Naive B cell (primary cell): ENCODE measurements around the gene TF. TPM values are rescaled to one million over a fixed set of nuclear protein-coding genes. Genes with fewer than 3 reads are reported as not detected.
"Not testable (repeated sequence)": the region's sequence is repeated elsewhere in the genome, so short reads cannot be mapped to it uniquely, and the experiment has no call there.

Source experiments
- ATAC-seq, 2 donors: fragments of 150-1000 bp; cut with Tn5 transposase; 2 replicates each; pipeline ENCODE4 v1.10.0; 2021; ENCODE audit warnings: low read depth in 2 of 2, mild to moderate bottlenecking in 2 of 2, moderate library complexity in 2 of 2
- DNase-seq: peaks from one replicate; pipeline ENCODE4 v3.0.0; 2022
- H3K27ac Mint-ChIP-seq, 6 donors: one replicate each; pipeline ENCODE4 v1.8.0; 2020 to 2022; ENCODE audit warnings: mild to moderate bottlenecking in 6 of 6, mixed read lengths in 6 of 6, moderate library complexity in 5 of 6, inconsistent platforms in 2 of 6
- H3K27me3 Mint-ChIP-seq, 3 donors: one replicate each; pipeline ENCODE4 v1.8.0; 2021 to 2022; ENCODE audit warnings: mixed read lengths in 3 of 3, mild to moderate bottlenecking in 1 of 3
- H3K36me3 Mint-ChIP-seq, 2 donors: one replicate each; pipeline ENCODE4 v1.8.0; 2020 to 2022; ENCODE audit warnings: mixed read lengths in 2 of 2, inconsistent platforms in 1 of 2, mild to moderate bottlenecking in 1 of 2
- H3K4me1 Mint-ChIP-seq, 3 donors: one replicate each; pipeline ENCODE4 v1.8.0; 2020 to 2022; ENCODE audit warnings: mixed read lengths in 3 of 3, inconsistent platforms in 1 of 3, mild to moderate bottlenecking in 1 of 3, moderate library complexity in 1 of 3
- H3K4me3 Mint-ChIP-seq, 8 donors: one replicate each; pipeline ENCODE4 v1.8.0; 2020 to 2022; ENCODE audit warnings: mild to moderate bottlenecking in 8 of 8, mixed read lengths in 8 of 8, moderate library complexity in 8 of 8, inconsistent platforms in 2 of 8
- H3K9me3 Mint-ChIP-seq, 7 donors: one replicate each; pipeline ENCODE4 v1.8.0; 2020 to 2022; ENCODE audit warnings: mixed read lengths in 7 of 7, mild to moderate bottlenecking in 5 of 7, inconsistent platforms in 2 of 7, moderate library complexity in 1 of 7
- polyA plus RNA-seq, 6 donors: library from polyadenylated mRNA; unstranded; fragments of 300-500 nt; fragmentation: Illumina TruSeq; gene quantifications; one replicate each; pipeline ENCODE4 v1.2.3, GENCODE V29; 2021; ENCODE audit warnings: low read depth in 6 of 6

The TF gene
- polyA plus RNA-seq, 6 donors from 2014 or later: 0.24 to 0.29 TPM; not detected in 4

- Mint-ChIP-seq H3K36me3 (no peaks in the 10 kb centered on the region), H3K9me3 (no peaks in the 10 kb centered on the region), H3K27ac (no peak overlapping the region), H3K4me3 (no peak overlapping the region), H3K4me1 (no peaks in the 10 kb centered on the region), H3K27me3 (peaks cover 20 to 39% (median 31%) of the 10 kb centered on the region in 3 donors)
- DNase-seq (no peak), ATAC-seq (no peak)
Observed at GRCh38 chr3:133762539-133762938, 16.3 kb downstream of the TF start.

GRCh38 chr3:133763797-133764683 is 17.8 kb downstream of the TF start:
- H3K4me1 Mint-ChIP-seq: no peaks in the 10 kb centered on the region
- no peaks in the 10 kb centered on the region for H3K9me3 Mint-ChIP-seq
- peaks cover 10 to 29% (median 22%) of the 10 kb centered on the region in 3 donors for H3K27me3 Mint-ChIP-seq
- DNase-seq (no peak), ATAC-seq (no peak)
- no peaks in the 10 kb centered on the region for H3K36me3 Mint-ChIP-seq
- H3K4me3 Mint-ChIP-seq: no peak overlapping the region
- no peak overlapping the region for H3K27ac Mint-ChIP-seq

- H3K4me1 Mint-ChIP-seq: no peaks in the 10 kb centered on the region
- H3K27ac Mint-ChIP-seq: no peak overlapping the region
- H3K27me3 Mint-ChIP-seq: peaks cover 9 to 26% (median 22%) of the 10 kb centered on the region in 3 donors
- DNase-seq (no peak), ATAC-seq (no peak)
- H3K9me3 Mint-ChIP-seq: no peaks in the 10 kb centered on the region
- H3K4me3 Mint-ChIP-seq: no peak overlapping the region
- H3K36me3 Mint-ChIP-seq: no peaks in the 10 kb centered on the region
Observed at GRCh38 chr3:133765256-133765655, 19.1 kb downstream of the TF start.

GRCh38 chr3:133767607-133768006 is 21.4 kb downstream of the TF start:
- Mint-ChIP-seq H3K27ac (no peak overlapping the region), H3K9me3 (no peaks in the 10 kb centered on the region), H3K4me1 (no peaks in the 10 kb centered on the region), H3K4me3 (no peak overlapping the region), H3K27me3 (peaks cover 19 to 37% (median 20%) of the 10 kb centered on the region in 3 donors), H3K36me3 (no peaks in the 10 kb centered on the region)
- no peak for DNase-seq
- ATAC-seq: no peak

GRCh38 chr3:133769536-133769935 is 23.3 kb downstream of the TF start:
- ATAC-seq (no peak), DNase-seq (no peak)
- H3K27me3 Mint-ChIP-seq: peaks cover 22 to 36% (median 25%) of the 10 kb centered on the region in 3 donors
- no peak overlapping the region for H3K4me3 Mint-ChIP-seq
- no peaks in the 10 kb centered on the region for H3K36me3 Mint-ChIP-seq
- H3K27ac Mint-ChIP-seq: no peak overlapping the region
- no peaks in the 10 kb centered on the region for H3K9me3 Mint-ChIP-seq
- no peaks in the 10 kb centered on the region for H3K4me1 Mint-ChIP-seq

GRCh38 chr3:133773732-133774131 is 27.5 kb downstream of the TF start:
- H3K27ac Mint-ChIP-seq: peak overlapping the region in 1 of 6 donors; percentile 79
- H3K27me3 Mint-ChIP-seq: peaks cover 25 to 42% (median 29%) of the 10 kb centered on the region in 3 donors
- H3K9me3 Mint-ChIP-seq: no peaks in the 10 kb centered on the region
- no peaks in the 10 kb centered on the region for H3K36me3 Mint-ChIP-seq
- H3K4me3 Mint-ChIP-seq: no peak overlapping the region
- ATAC-seq (no peak), DNase-seq (no peak)
- H3K4me1 Mint-ChIP-seq: no peaks in the 10 kb centered on the region

GRCh38 chr3:133775309-133775708 is 29.1 kb downstream of the TF start:
- Mint-ChIP-seq H3K27ac (no peak overlapping the region), H3K9me3 (no peaks in the 10 kb centered on the region), H3K36me3 (no peaks in the 10 kb centered on the region), H3K4me3 (no peak overlapping the region), H3K27me3 (peaks cover 35 to 58% (median 39%) of the 10 kb centered on the region in 3 donors), H3K4me1 (no peaks in the 10 kb centered on the region)
- no peak for ATAC-seq
- no peak for DNase-seq

GRCh38 chr3:133775835-133776234 is 29.6 kb downstream of the TF start:
- Mint-ChIP-seq H3K9me3 (no peaks in the 10 kb centered on the region), H3K27ac (no peak overlapping the region), H3K36me3 (no peaks in the 10 kb centered on the region), H3K27me3 (peaks cover 35 to 59% (median 39%) of the 10 kb centered on the region in 3 donors), H3K4me3 (no peak overlapping the region), H3K4me1 (no peaks in the 10 kb centered on the region)
- ATAC-seq: no peak
- no peak for DNase-seq

- Mint-ChIP-seq H3K4me1 (no peaks in the 10 kb centered on the region), H3K36me3 (no peaks in the 10 kb centered on the region), H3K27me3 (peaks cover 35 to 55% (median 41%) of the 10 kb centered on the region in 3 donors), H3K4me3 (no peak overlapping the region), H3K27ac (no peak overlapping the region), H3K9me3 (no peaks in the 10 kb centered on the region)
- DNase-seq (no peak), ATAC-seq (no peak)
Observed at GRCh38 chr3:133776794-133777438, 30.7 kb downstream of the TF start.

- peak overlapping the region in 1 of 6 donors; percentile 72 for H3K27ac Mint-ChIP-seq
- ATAC-seq: no peak
- DNase-seq: no peak
- H3K36me3 Mint-ChIP-seq: no peaks in the 10 kb centered on the region
- H3K4me3 Mint-ChIP-seq: no peak overlapping the region
- H3K27me3 Mint-ChIP-seq: peaks cover 41 to 55% (median 44%) of the 10 kb centered on the region in 3 donors
- peaks cover 0 to 4% (median 0%) of the 10 kb centered on the region in 7 donors for H3K9me3 Mint-ChIP-seq
- no peaks in the 10 kb centered on the region for H3K4me1 Mint-ChIP-seq
Observed at GRCh38 chr3:133777807-133778568, 31.8 kb downstream of the TF start.

GRCh38 chr3:133779626-133780203 is 33.5 kb downstream of the TF start:
- Mint-ChIP-seq H3K27ac (no peak overlapping the region), H3K9me3 (peaks cover 0 to 6% (median 2%) of the 10 kb centered on the region in 7 donors), H3K4me1 (no peaks in the 10 kb centered on the region), H3K36me3 (no peaks in the 10 kb centered on the region), H3K27me3 (peaks cover 37 to 41% (median 38%) of the 10 kb centered on the region in 3 donors), H3K4me3 (no peak overlapping the region)
- no peak for ATAC-seq
- DNase-seq: no peak

GRCh38 chr3:133780756-133781155 is 34.6 kb downstream of the TF start:
- H3K9me3 Mint-ChIP-seq, H3K4me3 Mint-ChIP-seq, H3K36me3 Mint-ChIP-seq, DNase-seq, H3K4me1 Mint-ChIP-seq, ATAC-seq, H3K27ac Mint-ChIP-seq: not testable (repeated sequence)
- peaks cover 30 to 36% (median 33%) of the 10 kb centered on the region in 3 donors for H3K27me3 Mint-ChIP-seq

GRCh38 chr3:133781570-133781969 is 35.4 kb downstream of the TF start:
- peaks cover 30 to 34% (median 30%) of the 10 kb centered on the region in 3 donors for H3K27me3 Mint-ChIP-seq
- H3K9me3 Mint-ChIP-seq: peaks cover 0 to 6% (median 2%) of the 10 kb centered on the region in 7 donors
- H3K4me3 Mint-ChIP-seq: no peak overlapping the region
- H3K36me3 Mint-ChIP-seq: no peaks in the 10 kb centered on the region
- DNase-seq: no peak
- no peak for ATAC-seq
- H3K27ac Mint-ChIP-seq: no peak overlapping the region
- no peaks in the 10 kb centered on the region for H3K4me1 Mint-ChIP-seq
